Hepatocyte (in vitro differentiated cells): Measurements from ENCODE around the gene OLIG1. TPM values are rescaled to one million over a fixed set of nuclear protein-coding genes. Genes with fewer than 3 reads are reported as not detected.

Experiments used
- DNase-seq: peaks from one replicate; pipeline ENCODE4 v3.0.0-alpha.2; 2016; ENCODE audit warnings: low spot score
- H2AFZ ChIP-seq: fragments of 200-600 bp; sonication (generic); 2 replicates; pipeline ENCODE4 v1.6.0; 2016; ENCODE audit warnings: antibody characterized with exemption, mild to moderate bottlenecking
- H3K27ac ChIP-seq: fragments of 200-600 bp; sonication (generic); 2 replicates; pipeline ENCODE4 v1.5.1; 2016; ENCODE audit warnings: mild to moderate bottlenecking
- H3K27me3 ChIP-seq: fragments of 200-600 bp; sonication (generic); 2 replicates; pipeline ENCODE4 v1.6.1; 2016
- H3K36me3 ChIP-seq: fragments of 200-600 bp; sonication (generic); replicated peaks from 2 replicates; pipeline ENCODE4 v1.5.1; 2016; ENCODE audit warnings: low read depth; ENCODE audit not compliant: insufficient read depth
- H3K4me1 ChIP-seq: fragments of 200-600 bp; sonication (generic); 2 replicates; pipeline ENCODE4 v1.5.1; 2016; ENCODE audit warnings: mild to moderate bottlenecking, moderate library complexity; ENCODE audit not compliant: insufficient read depth
- H3K4me2 ChIP-seq: fragments of 200-600 bp; sonication (generic); 2 replicates; pipeline ENCODE4 v1.6.0; 2016
- H3K4me3 ChIP-seq: fragments of 200-600 bp; sonication (generic); 2 replicates; pipeline ENCODE4 v1.5.1; 2016; ENCODE audit warnings: mild to moderate bottlenecking
- H3K79me2 ChIP-seq: fragments of 200-600 bp; sonication (generic); 2 replicates; pipeline ENCODE4 v1.6.0; 2017; ENCODE audit warnings: mild to moderate bottlenecking
- H3K9me2 ChIP-seq: fragments of 200-600 bp; sonication (generic); replicated peaks from 2 replicates; pipeline ENCODE4 v1.6.0; 2017; ENCODE audit warnings: mild to moderate bottlenecking; ENCODE audit not compliant: insufficient read depth
- H3K9me3 ChIP-seq: fragments of 200-600 bp; sonication (generic); 2 replicates; pipeline ENCODE4 v1.5.1; 2016; ENCODE audit warnings: low read depth, mild to moderate bottlenecking
- H4K20me1 ChIP-seq: fragments of 200-600 bp; sonication (generic); 2 replicates; pipeline ENCODE4 v1.6.0; 2016; ENCODE audit warnings: mild to moderate bottlenecking; ENCODE audit not compliant: insufficient read depth, poor library complexity, severe bottlenecking
- CTCF ChIP-seq: fragments of 200-600 bp; sonication (generic); IDR thresholded peaks from 2 replicates; pipeline ENCODE4 v1.5.1; 2016; ENCODE audit warnings: antibody characterized with exemption, mild to moderate bottlenecking; ENCODE audit not compliant: poor library complexity
- EZH2 ChIP-seq: fragments of 200-600 bp; sonication (generic); IDR thresholded peaks from 2 replicates; pipeline ENCODE4 v1.6.1; 2016; ENCODE audit warnings: antibody characterized with exemption, mild to moderate bottlenecking, borderline replicate concordance
- EZH2phosphoT487 ChIP-seq: fragments of 200-600 bp; sonication (generic); IDR thresholded peaks from one replicate; pipeline ENCODE4 v1.6.1; 2018; ENCODE audit warnings: antibody characterized with exemption, mild to moderate bottlenecking, low read depth, moderate library complexity; ENCODE audit not compliant: unreplicated experiment, severe bottlenecking
- WGBS: methylation state at CpG from one replicate; pipeline ENCODE4 v1.1.6; 2016; ENCODE audit warnings: low lambda C conversion rate; ENCODE audit errors: missing lambda C conversion rate; 5-methylcytosine and 5-hydroxymethylcytosine counted together
- polyA plus RNA-seq: library from polyadenylated mRNA; unstranded; fragments of >200 nt; fragmentation: Nextera tagmentation; extraction: Ambion mirVana; gene quantifications from 2 replicates; pipeline ENCODE4 v1.2.1, GENCODE V29; 2016
- total RNA-seq: library from RNA; depleted of rRNA; stranded (reverse); fragments of >200 nt; gene quantifications from 2 replicates; pipeline ENCODE4 v1.2.3, GENCODE V29; 2014

Gene OLIG1
- total and polyA plus RNA-seq, 2 experiments from 2014 or later = not detected

GRCh38 chr21:33047231-33047630 lies 22.7 kb upstream of the OLIG1 start:
- Histone ChIP-seq H3K27me3 (peaks cover 47% of the 10 kb centered on the region), H2AFZ (no peak overlapping the region)

GRCh38 chr21:33051925-33052324 lies 18.0 kb upstream of the OLIG1 start:
- no peaks in the 10 kb centered on the region for H3K9me2 ChIP-seq
- no peak overlapping the region for H3K4me3 ChIP-seq
- H3K4me2 ChIP-seq = no peak overlapping the region
- 88% methylated on average over 16 of the region's 16 CpGs for WGBS
- no peaks in the 10 kb centered on the region for H3K79me2 ChIP-seq
- no peaks in the 10 kb centered on the region for H4K20me1 ChIP-seq
- H3K36me3 ChIP-seq = no peaks in the 10 kb centered on the region
- no peak overlapping the region for H2AFZ ChIP-seq
- DNase-seq = no peak
- TF ChIP-seq EZH2 = no peak
- no peak for TF ChIP-seq EZH2phosphoT487
- TF ChIP-seq CTCF = no peak
- H3K4me1 ChIP-seq = no peaks in the 10 kb centered on the region
- H3K27ac ChIP-seq = no peak overlapping the region
- peaks cover 13% of the 10 kb centered on the region for H3K27me3 ChIP-seq
- H3K9me3 ChIP-seq = no peaks in the 10 kb centered on the region

More at GRCh38 chr21:33047231-33047630, 22.7 kb upstream of the OLIG1 start:
- no peak overlapping the region for H3K27ac ChIP-seq
- no peaks in the 10 kb centered on the region for H4K20me1 ChIP-seq
- no peaks in the 10 kb centered on the region for H3K36me3 ChIP-seq
- H3K79me2 ChIP-seq = no peaks in the 10 kb centered on the region
- TF ChIP-seq EZH2phosphoT487 (no peak), CTCF (no peak), EZH2 (no peak)
- H3K4me3 ChIP-seq = no peak overlapping the region
- H3K4me2 ChIP-seq = no peak overlapping the region
- no peaks in the 10 kb centered on the region for H3K4me1 ChIP-seq
- 89% methylated on average over 5 of the region's 5 CpGs for WGBS
- H3K9me3 ChIP-seq = no peaks in the 10 kb centered on the region
- no peaks in the 10 kb centered on the region for H3K9me2 ChIP-seq
- no peak for DNase-seq

- Histone ChIP-seq H3K4me2 (no peak overlapping the region), H3K36me3 (no peaks in the 10 kb centered on the region), H4K20me1 (no peaks in the 10 kb centered on the region), H3K4me1 (no peaks in the 10 kb centered on the region), H3K9me3 (no peaks in the 10 kb centered on the region), H3K27me3 (peaks cover 4% of the 10 kb centered on the region), H3K79me2 (no peaks in the 10 kb centered on the region), H2AFZ (no peak overlapping the region), H3K9me2 (no peaks in the 10 kb centered on the region), H3K27ac (no peak overlapping the region), H3K4me3 (no peak overlapping the region)
- TF ChIP-seq CTCF (no peak), EZH2 (no peak), EZH2phosphoT487 (no peak)
- DNase-seq = no peak
Observed at GRCh38 chr21:33053951-33054350, 16.0 kb upstream of the OLIG1 start.

GRCh38 chr21:33055991-33056390 lies 13.9 kb upstream of the OLIG1 start:
- Histone ChIP-seq H2AFZ (no peak overlapping the region), H3K27ac (no peak overlapping the region), H3K79me2 (no peaks in the 10 kb centered on the region), H3K4me2 (no peak overlapping the region), H3K4me3 (no peak overlapping the region), H4K20me1 (no peaks in the 10 kb centered on the region), H3K9me2 (no peaks in the 10 kb centered on the region), H3K36me3 (no peaks in the 10 kb centered on the region), H3K4me1 (no peaks in the 10 kb centered on the region), H3K9me3 (no peaks in the 10 kb centered on the region), H3K27me3 (peaks cover 22% of the 10 kb centered on the region)
- no peak for DNase-seq
- WGBS = 82% methylated on average over 5 of the region's 5 CpGs
- TF ChIP-seq CTCF = no peak
- no peak for TF ChIP-seq EZH2phosphoT487
- no peak for TF ChIP-seq EZH2
